Measurements from ENCODE around the gene RAPGEF2.

Gene RAPGEF2

GRCh38 chr4:159308566-159309340, 205.9 kb downstream of the RAPGEF2 start:
- DNase-seq: peak in 1 of 51 donors; percentile 42

GRCh38 chr4:159312236-159312635, 209.4 kb downstream of the RAPGEF2 start:
- no peak for DNase-seq

GRCh38 chr4:159315879-159316278, 213.0 kb downstream of the RAPGEF2 start:
- peak in 18 of 51 donors; percentile 4 to 62 (median 17) for DNase-seq

GRCh38 chr4:159317203-159317602, 214.3 kb downstream of the RAPGEF2 start:
- no peak for DNase-seq

GRCh38 chr4:159319027-159319426, 216.1 kb downstream of the RAPGEF2 start:
- DNase-seq: no peak

GRCh38 chr4:159326480-159326879, 223.6 kb downstream of the RAPGEF2 start:
- DNase-seq: no peak

- DNase-seq: no peak
These were observed 225.9 kb downstream of the RAPGEF2 start for GRCh38 chr4:159328766-159329165.

- DNase-seq: no peak
These were observed 231.6 kb downstream of the RAPGEF2 start for GRCh38 chr4:159334461-159334860.

- no peak for DNase-seq
These were observed 234.2 kb downstream of the RAPGEF2 start for GRCh38 chr4:159337041-159337440.

- no peak for DNase-seq
These were observed 238.6 kb downstream of the RAPGEF2 start for GRCh38 chr4:159341522-159341921.

- DNase-seq: no peak
These were observed 239.5 kb downstream of the RAPGEF2 start for GRCh38 chr4:159342374-159342773.

GRCh38 chr4:159343116-159343515, 240.2 kb downstream of the RAPGEF2 start:
- no peak for DNase-seq

- no peak for DNase-seq
These were observed 242.0 kb downstream of the RAPGEF2 start for GRCh38 chr4:159344877-159345276.

GRCh38 chr4:159346681-159347080, 243.8 kb downstream of the RAPGEF2 start:
- DNase-seq: no peak

GRCh38 chr4:159347813-159348212, 244.9 kb downstream of the RAPGEF2 start:
- no peak for DNase-seq

GRCh38 chr4:159349332-159349731, 246.5 kb downstream of the RAPGEF2 start:
- DNase-seq: no peak

GRCh38 chr4:159352609-159353008, 249.7 kb downstream of the RAPGEF2 start:
- peak in 2 of 51 donors; percentile 3 to 16 for DNase-seq

- no peak for DNase-seq
These were observed 250.7 kb downstream of the RAPGEF2 start for GRCh38 chr4:159353422-159354116.

GRCh38 chr4:159355466-159355865, 252.6 kb downstream of the RAPGEF2 start:
- no peak for DNase-seq

GRCh38 chr4:159357350-159357749, 254.5 kb downstream of the RAPGEF2 start:
- DNase-seq: no peak

GRCh38 chr4:159358226-159358625, 255.3 kb downstream of the RAPGEF2 start:
- peak in 2 of 51 donors; percentile 27 to 38 for DNase-seq

GRCh38 chr4:159360549-159360948, 257.7 kb downstream of the RAPGEF2 start:
- DNase-seq: no peak

GRCh38 chr4:159363361-159363760, 260.5 kb downstream of the RAPGEF2 start:
- DNase-seq: no peak
